DOHH2 (cell line): ENCODE results near the gene DLG5.

Source experiments
- H3F3A ChIP-seq: fragments of 200-600 bp; sonication (generic), shearing (Covaris generic); 2 replicates; pipeline ENCODE4 v1.6.0; 2016; ENCODE audit warnings: antibody characterized with exemption, mild to moderate bottlenecking; ENCODE audit not compliant: control insufficient read depth, insufficient read depth
- H3K27ac ChIP-seq: fragments of 200-600 bp; sonication (generic); 2 replicates; pipeline ENCODE4 v1.5.1; 2014; ENCODE audit warnings: low read depth, mild to moderate bottlenecking, low read length, moderate library complexity
- H3K27me3 ChIP-seq: fragments of 200-600 bp; sonication (generic); 2 replicates; pipeline ENCODE4 v1.6.1; 2014; ENCODE audit warnings: mild to moderate bottlenecking, low read length, mixed read lengths; ENCODE audit not compliant: control insufficient read depth
- H3K36me3 ChIP-seq: fragments of 200-600 bp; sonication (generic); 2 replicates; pipeline ENCODE4 v1.6.1; 2014; ENCODE audit warnings: mild to moderate bottlenecking, low read length, moderate library complexity, mixed read lengths; ENCODE audit not compliant: control insufficient read depth
- H3K4me1 ChIP-seq: fragments of 200-600 bp; sonication (generic); 2 replicates; pipeline ENCODE4 v1.6.1; 2014; ENCODE audit warnings: mild to moderate bottlenecking, low read length, mixed read lengths; ENCODE audit not compliant: control insufficient read depth
- H3K4me2 ChIP-seq: fragments of 200-600 bp; sonication (generic); 2 replicates; pipeline ENCODE4 v1.6.0; 2014; ENCODE audit warnings: mild to moderate bottlenecking, low read length, moderate library complexity
- H3K4me3 ChIP-seq: fragments of 200-600 bp; sonication (generic); 2 replicates; pipeline ENCODE4 v1.5.1; 2014; ENCODE audit warnings: mild to moderate bottlenecking, low read length, mixed read lengths
- H3K79me2 ChIP-seq: fragments of 200-600 bp; sonication (generic); 2 replicates; pipeline ENCODE4 v1.6.1; 2014; ENCODE audit warnings: mild to moderate bottlenecking, low read length, mixed read lengths; ENCODE audit not compliant: control insufficient read depth
- H3K9me2 ChIP-seq: fragments of 200-600 bp; sonication (generic); replicated peaks from 2 replicates; pipeline ENCODE4 v1.6.1; 2014; ENCODE audit warnings: mild to moderate bottlenecking, low read length, mixed read lengths; ENCODE audit not compliant: control insufficient read depth
- H3K9me3 ChIP-seq: fragments of 200-600 bp; sonication (generic); 2 replicates; pipeline ENCODE4 v1.6.1; 2014; ENCODE audit warnings: antibody characterized with exemption, low read length, mixed read lengths; ENCODE audit not compliant: control insufficient read depth, insufficient read depth
- H4K20me1 ChIP-seq: fragments of 200-600 bp; sonication (generic); 2 replicates; pipeline ENCODE4 v1.6.0; 2014; ENCODE audit warnings: low read depth, mild to moderate bottlenecking, antibody characterized with exemption, low read length, moderate library complexity; ENCODE audit not compliant: control insufficient read depth, insufficient read depth
- CTCF ChIP-seq: fragments of 200-600 bp; sonication (generic); IDR thresholded peaks from one replicate; pipeline ENCODE4 v1.5.1; 2014; ENCODE audit warnings: antibody characterized with exemption, mild to moderate bottlenecking, low read depth, low read length; ENCODE audit not compliant: poor library complexity, severe bottlenecking
- EZH2phosphoT487 ChIP-seq: fragments of 200-600 bp; sonication (generic); IDR thresholded peaks from 2 replicates; pipeline ENCODE4 v1.6.1; 2017; ENCODE audit warnings: borderline replicate concordance, mild to moderate bottlenecking, antibody characterized with exemption, low read length, moderate library complexity, mixed read lengths

DLG5 gene

DNA sequence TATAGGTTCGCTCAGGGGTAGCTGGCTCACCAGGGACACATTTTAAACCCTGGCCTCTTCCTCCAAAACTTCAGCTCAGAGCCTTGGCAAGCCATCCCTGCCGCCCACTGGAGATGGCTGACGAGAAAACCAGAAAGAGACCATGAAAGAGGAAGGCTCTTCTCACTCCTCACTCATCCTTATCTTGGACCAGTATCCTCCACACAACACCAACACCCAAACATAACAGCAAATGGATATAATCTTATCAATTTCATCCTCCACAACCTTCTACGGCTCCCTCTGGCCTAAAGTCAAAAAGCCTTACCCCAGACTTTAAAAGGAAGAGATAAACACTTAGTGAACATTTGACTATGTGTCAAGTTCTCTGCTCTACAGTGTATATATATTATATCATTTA is 26.9 kb downstream of the DLG5 start:
- Histone ChIP-seq H3K9me3 (no peaks in the 10 kb centered on the region), H4K20me1 (no peaks in the 10 kb centered on the region; the same call in 1 of the 2 replicates), H3K9me2 (no peaks in the 10 kb centered on the region), H3K4me2 (no peak overlapping the region), H3F3A (no peaks in the 10 kb centered on the region), H3K36me3 (no peaks in the 10 kb centered on the region), H3K79me2 (no peaks in the 10 kb centered on the region), H3K27me3 (0 out of 2 replicates have a peak, but pooled peaks cover 2% of the 10 kb centered on the region), H3K27ac (no peak overlapping the region), H3K4me1 (no peaks in the 10 kb centered on the region), H3K4me3 (no peak overlapping the region)
- TF ChIP-seq EZH2phosphoT487 (no peak), CTCF (no peak)

DNA sequence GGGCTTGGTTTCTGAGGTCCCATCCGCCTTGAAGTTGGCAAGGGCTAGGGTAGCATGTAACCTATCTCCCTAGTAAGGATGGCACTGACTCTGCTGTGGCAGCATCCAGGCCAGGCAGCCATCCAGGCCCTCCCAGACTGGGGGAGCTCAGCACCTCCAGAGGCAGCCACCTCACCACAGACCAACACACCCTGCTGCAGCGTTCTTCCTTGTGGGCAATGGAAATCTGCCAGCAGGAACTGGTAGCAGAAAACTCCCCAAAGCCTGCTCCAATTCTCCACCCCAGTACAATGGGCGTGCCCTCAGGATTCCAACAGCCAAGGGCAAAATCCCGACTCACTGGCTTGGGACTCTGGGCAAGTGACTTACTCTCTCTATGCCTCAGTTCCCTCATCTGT is 27.5 kb downstream of the DLG5 start:
- no peaks in the 10 kb centered on the region for H3K79me2 ChIP-seq
- H3K36me3 ChIP-seq: no peaks in the 10 kb centered on the region
- TF ChIP-seq CTCF: no peak
- TF ChIP-seq EZH2phosphoT487: no peak
- H3K27ac ChIP-seq: no peak overlapping the region
- H3K9me2 ChIP-seq: no peaks in the 10 kb centered on the region
- H3K27me3 ChIP-seq: 0 out of 2 replicates have a peak, but pooled peaks cover 2% of the 10 kb centered on the region
- H3K4me3 ChIP-seq: no peak overlapping the region
- no peaks in the 10 kb centered on the region for H3K4me1 ChIP-seq
- H4K20me1 ChIP-seq: no peaks in the 10 kb centered on the region; the same call in 1 of the 2 replicates
- no peaks in the 10 kb centered on the region for H3K9me3 ChIP-seq
- H3F3A ChIP-seq: no peaks in the 10 kb centered on the region
- H3K4me2 ChIP-seq: no peak overlapping the region

DNA sequence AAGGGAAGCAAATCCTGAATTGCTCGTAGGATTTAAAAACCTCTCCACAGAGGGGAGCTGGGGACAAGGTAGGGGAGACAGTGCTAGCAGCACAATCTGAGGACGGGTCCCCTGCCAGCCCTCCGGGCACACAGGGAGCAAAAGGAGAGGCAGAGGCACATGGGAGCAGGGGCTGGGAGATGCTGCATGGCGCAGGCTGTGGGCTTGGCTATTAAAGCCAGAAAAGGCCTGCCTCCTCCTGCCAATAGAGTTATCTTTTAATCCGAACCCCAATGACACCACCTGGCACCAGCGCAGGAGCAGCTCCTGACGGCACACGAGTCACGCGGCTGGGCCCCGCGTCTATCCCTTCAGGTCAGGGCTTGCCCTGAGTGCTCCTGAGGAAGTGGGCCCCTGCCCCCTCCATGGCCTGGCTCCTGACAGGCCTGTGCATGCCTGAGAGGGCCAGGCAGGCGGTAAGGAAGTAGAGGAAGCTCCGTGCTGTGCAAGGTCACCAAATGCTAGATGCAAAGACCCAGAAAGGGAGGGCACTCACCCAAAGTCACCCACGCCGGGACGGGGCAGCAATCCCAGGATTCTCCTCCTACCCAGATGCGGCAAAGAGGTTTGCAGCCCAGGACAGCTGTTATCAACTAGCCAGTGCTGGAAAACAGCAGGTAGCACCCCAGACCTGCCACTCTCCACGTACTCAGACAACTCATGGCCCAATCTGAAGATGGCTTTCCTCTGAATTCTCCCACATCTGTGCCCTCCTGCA is 28.1 kb downstream of the DLG5 start:
- no peaks in the 10 kb centered on the region for H3K9me2 ChIP-seq
- H3K4me1 ChIP-seq: no peaks in the 10 kb centered on the region
- TF ChIP-seq EZH2phosphoT487 (no peak), CTCF (no peak)
- H3F3A ChIP-seq: no peaks in the 10 kb centered on the region
- H3K79me2 ChIP-seq: no peaks in the 10 kb centered on the region
- H3K4me3 ChIP-seq: no peak overlapping the region
- no peak overlapping the region for H3K4me2 ChIP-seq
- H3K27ac ChIP-seq: no peak overlapping the region
- H3K27me3 ChIP-seq: 0 out of 2 replicates have a peak, but pooled peaks cover 2% of the 10 kb centered on the region
- no peaks in the 10 kb centered on the region for H3K36me3 ChIP-seq
- H3K9me3 ChIP-seq: no peaks in the 10 kb centered on the region
- no peaks in the 10 kb centered on the region for H4K20me1 ChIP-seq
